Mesodermal cell (in vitro differentiated cells): ENCODE data around the gene BTG4.

Experiments
- H3K27ac ChIP-seq: 2 replicates; pipeline ENCODE4 v1.7.0; 2013; ENCODE audit warnings: mild to moderate bottlenecking, low read depth, low read length, moderate library complexity; ENCODE audit not compliant: severe bottlenecking
- H3K36me3 ChIP-seq: 2 replicates; pipeline ENCODE4 v1.7.1; 2013; ENCODE audit warnings: mild to moderate bottlenecking, low read length, moderate library complexity; ENCODE audit not compliant: control insufficient read depth, insufficient read depth
- H3K4me1 ChIP-seq: one replicate; pipeline ENCODE4 v1.7.1; 2013; ENCODE audit warnings: mild to moderate bottlenecking, low read length; ENCODE audit not compliant: insufficient read depth, control insufficient read depth, poor library complexity, severe bottlenecking
- H3K4me3 ChIP-seq: 2 replicates; pipeline ENCODE4 v1.7.0; 2013; ENCODE audit warnings: low read length, control low read depth, mild to moderate bottlenecking; ENCODE audit not compliant: insufficient read depth, poor library complexity, severe bottlenecking; ENCODE audit errors: extremely low read depth
- H3K9me3 ChIP-seq: 2 replicates; pipeline ENCODE4 v1.7.1; 2013; ENCODE audit warnings: mild to moderate bottlenecking, low read length, moderate library complexity; ENCODE audit not compliant: control insufficient read depth
- WGBS, 2 experiments: methylation state at CpG; one replicate each; pipeline ENCODE4 v1.1.5; 2013; ENCODE audit warnings: missing lambda C conversion rate in 2 of 2; ENCODE audit not compliant: insufficient coverage in 2 of 2; 5-methylcytosine and 5-hydroxymethylcytosine counted together

BTG4 gene

GRCh38 chr11:111447112-111447471 is 65.1 kb downstream of the BTG4 start:
- Histone ChIP-seq H3K27ac (no peak overlapping the region), H3K36me3 (no peaks in the 10 kb centered on the region), H3K9me3 (no peaks in the 10 kb centered on the region), H3K4me1 (no peaks in the 10 kb centered on the region), H3K4me3 (no peak overlapping the region)
- 83 to 88% methylated on average over 3 of the region's 4 CpGs for WGBS, 2 experiments

GRCh38 chr11:111446404-111447111 is 65.6 kb downstream of the BTG4 start:
- WGBS, 2 experiments, result 43 to 64% methylated on average over 2 to 3 of the region's 5 CpGs
- H3K27ac ChIP-seq, result no peak overlapping the region
- H3K36me3 ChIP-seq, result no peaks in the 10 kb centered on the region
- no peaks in the 10 kb centered on the region for H3K4me1 ChIP-seq
- no peaks in the 10 kb centered on the region for H3K9me3 ChIP-seq
- no peak overlapping the region for H3K4me3 ChIP-seq

- 100% methylated on average over 1 of the region's 2 CpGs for WGBS, 2 experiments
- Histone ChIP-seq H3K4me3 (no peak overlapping the region), H3K36me3 (no peaks in the 10 kb centered on the region), H3K9me3 (no peaks in the 10 kb centered on the region), H3K27ac (peak overlapping the region; percentile 8), H3K4me1 (no peaks in the 10 kb centered on the region)
Observed at GRCh38 chr11:111445586-111445985, 66.6 kb downstream of the BTG4 start.
